ENCODE measurements around the gene ZCCHC14. TPM values are rescaled to one million over a fixed set of nuclear protein-coding genes. Genes with fewer than 3 reads are reported as not detected.
A peak's percentile ranks its signal among the peaks of the same experiment; 100 is the strongest.

Gene ZCCHC14
- total and polyA plus RNA-seq, 2 of the 13 experiments (the other 11 are each of a cell fraction or from before 2014, with no cell fraction given), result 12.4 to 12.5 TPM

- peak; percentile 53; the same call in 1 of the 2 replicates for TF ChIP-seq ARID4A (CRISPR knock-in tag; IDR thresholded peaks at IDR 0.05; ENCODE audit: borderline replicate concordance)
- TF ChIP-seq ZBTB49 (CRISPR knock-in tag; IDR thresholded peaks at IDR 0.05; ENCODE audit: borderline replicate concordance), result peak; percentile 44; the same call in 1 of the 2 replicates
- TF ChIP-seq STAT6 (CRISPR knock-in tag; IDR thresholded peaks at IDR 0.05; ENCODE audit: borderline replicate concordance), result no peak
- TF ChIP-seq ZNF839 (CRISPR knock-in tag; IDR thresholded peaks at IDR 0.05; ENCODE audit: borderline replicate concordance), result no peak
- no peak for TF ChIP-seq ZNF224 (CRISPR knock-in tag; IDR thresholded peaks at IDR 0.05)
- TF ChIP-seq NR2F1 (CRISPR knock-in tag; IDR thresholded peaks at IDR 0.05), result peak in 1 of 2 experiments; percentile 33; a peak in 1 of 4 replicates
- no peak for TF ChIP-seq ZNF605 (CRISPR knock-in tag; IDR thresholded peaks at IDR 0.05)
- peak; percentile 30; the same call in 1 of the 2 replicates for TF ChIP-seq ZBTB7B (CRISPR knock-in tag; IDR thresholded peaks at IDR 0.05)
- no peak for TF ChIP-seq GMEB1 (CRISPR knock-in tag; IDR thresholded peaks at IDR 0.05; ENCODE audit: borderline replicate concordance)
- TF ChIP-seq IKZF5 (CRISPR knock-in tag; IDR thresholded peaks at IDR 0.05), result peak; percentile 39; the same call in 1 of the 2 replicates
- TF ChIP-seq ZNF468 (CRISPR knock-in tag; IDR thresholded peaks at IDR 0.05), result no peak
- TF ChIP-seq ZMYM3 (CRISPR knock-in tag; IDR thresholded peaks at IDR 0.05), result peak; percentile 84
- TF ChIP-seq ZSCAN20 (CRISPR knock-in tag; IDR thresholded peaks at IDR 0.05; ENCODE audit: borderline replicate concordance), result no peak
- no peak for TF ChIP-seq MLLT10 (CRISPR knock-in tag; IDR thresholded peaks at IDR 0.05)
- peak; percentile 82; the same call in 1 of the 2 replicates for TF ChIP-seq ZNF792 (CRISPR knock-in tag; IDR thresholded peaks at IDR 0.05)
- peak; percentile 66; the same call in 1 of the 2 replicates for TF ChIP-seq RCOR2 (CRISPR knock-in tag; IDR thresholded peaks at IDR 0.05)
- TF ChIP-seq ZFP1 (CRISPR knock-in tag; IDR thresholded peaks at IDR 0.05), result no peak
- TF ChIP-seq TBP (CRISPR knock-in tag; IDR thresholded peaks at IDR 0.05), result no peak
Observed at GRCh38 chr16:87474566-87474996, 18.2 kb downstream of the ZCCHC14 start (continued).

All from HepG2 (cell line).